Neural progenitor cell (in vitro differentiated cells): ENCODE data around the gene DNAJC21. TPM values are rescaled to one million over a fixed set of nuclear protein-coding genes. Genes with fewer than 3 reads are reported as not detected.

ENCODE experiments used
- DNase-seq: peaks from one replicate; pipeline ENCODE4 v3.0.0-alpha.2; 2016; ENCODE audit warnings: low spot score
- H2AFZ ChIP-seq: fragments of 200-600 bp; sonication (generic); replicated peaks from 2 replicates; pipeline ENCODE4 v1.6.1; 2016; ENCODE audit warnings: antibody characterized with exemption
- H3F3A ChIP-seq: fragments of 200-600 bp; sonication (generic); 2 replicates; pipeline ENCODE4 v1.6.1; 2016; ENCODE audit warnings: antibody characterized with exemption, low read depth
- H3K27ac ChIP-seq: fragments of 200-600 bp; sonication (generic); 2 replicates; pipeline ENCODE4 v1.5.1; 2016; ENCODE audit warnings: mild to moderate bottlenecking
- H3K27me3 ChIP-seq: fragments of 200-600 bp; sonication (generic); 2 replicates; pipeline ENCODE4 v1.6.1; 2016; ENCODE audit warnings: mild to moderate bottlenecking, moderate library complexity
- H3K36me3 ChIP-seq: fragments of 200-600 bp; sonication (generic); 2 replicates; pipeline ENCODE4 v1.5.1; 2016
- H3K4me1 ChIP-seq: fragments of 200-600 bp; sonication (generic); 2 replicates; pipeline ENCODE4 v1.6.1; 2016; ENCODE audit warnings: mixed run types
- H3K4me2 ChIP-seq: fragments of 200-600 bp; sonication (generic); 2 replicates; pipeline ENCODE4 v1.6.1; 2016
- H3K4me3 ChIP-seq: fragments of 200-600 bp; sonication (generic); 2 replicates; pipeline ENCODE4 v1.5.1; 2016
- H3K79me2 ChIP-seq: fragments of 200-600 bp; sonication (generic); 2 replicates; pipeline ENCODE4 v1.6.1; 2016; ENCODE audit warnings: low read depth
- H3K9ac ChIP-seq: fragments of 200-600 bp; sonication (generic); 2 replicates; pipeline ENCODE4 v1.6.1; 2016
- H3K9me3 ChIP-seq: fragments of 200-600 bp; sonication (generic); 2 replicates; pipeline ENCODE4 v1.5.1; 2016; ENCODE audit warnings: low read depth
- H4K20me1 ChIP-seq: fragments of 200-600 bp; sonication (generic); 2 replicates; pipeline ENCODE4 v1.6.1; 2016; ENCODE audit warnings: low read depth
- H3K27ac Mint-ChIP-seq: 3 replicates; pipeline ENCODE4 v1.8.0; 2021; ENCODE audit warnings: mixed read lengths
- H3K27me3 Mint-ChIP-seq: 2 replicates; pipeline ENCODE4 v1.8.0; 2022; ENCODE audit warnings: low read depth, mild to moderate bottlenecking, inconsistent platforms, moderate library complexity, mixed read lengths; ENCODE audit not compliant: insufficient read depth
- H3K36me3 Mint-ChIP-seq: 3 replicates; pipeline ENCODE4 v1.8.0; 2021; ENCODE audit warnings: mixed read lengths
- H3K4me1 Mint-ChIP-seq: 3 replicates; pipeline ENCODE4 v1.8.0; 2021; ENCODE audit warnings: mixed read lengths
- H3K4me3 Mint-ChIP-seq: 3 replicates; pipeline ENCODE4 v1.8.0; 2021; ENCODE audit warnings: mild to moderate bottlenecking, moderate library complexity, mixed read lengths
- H3K9me3 Mint-ChIP-seq: 3 replicates; pipeline ENCODE4 v1.8.0; 2020; ENCODE audit warnings: mixed read lengths
- CTCF ChIP-seq: fragments of 200-600 bp; sonication (generic); IDR thresholded peaks from 2 replicates; pipeline ENCODE4 v1.5.1; 2017; ENCODE audit warnings: antibody characterized with exemption, mild to moderate bottlenecking
- EZH2 ChIP-seq: fragments of 200-600 bp; sonication (generic); IDR thresholded peaks from 2 replicates; pipeline ENCODE4 v1.6.1; 2017; ENCODE audit warnings: antibody characterized with exemption, mild to moderate bottlenecking, moderate library complexity
- EZH2phosphoT487 ChIP-seq: fragments of 200-600 bp; sonication (generic); IDR thresholded peaks from 2 replicates; pipeline ENCODE4 v1.6.1; 2017; ENCODE audit warnings: antibody characterized with exemption
- total RNA-seq: library from RNA; depleted of rRNA; stranded (reverse); fragments of >200 nt; gene quantifications from 2 replicates; pipeline ENCODE4 v1.2.3, GENCODE V29; 2015; ENCODE audit warnings: low replicate concordance

DNAJC21 gene
- total RNA-seq, 1 donor from 2014 or later = 52.8 TPM

DNA sequence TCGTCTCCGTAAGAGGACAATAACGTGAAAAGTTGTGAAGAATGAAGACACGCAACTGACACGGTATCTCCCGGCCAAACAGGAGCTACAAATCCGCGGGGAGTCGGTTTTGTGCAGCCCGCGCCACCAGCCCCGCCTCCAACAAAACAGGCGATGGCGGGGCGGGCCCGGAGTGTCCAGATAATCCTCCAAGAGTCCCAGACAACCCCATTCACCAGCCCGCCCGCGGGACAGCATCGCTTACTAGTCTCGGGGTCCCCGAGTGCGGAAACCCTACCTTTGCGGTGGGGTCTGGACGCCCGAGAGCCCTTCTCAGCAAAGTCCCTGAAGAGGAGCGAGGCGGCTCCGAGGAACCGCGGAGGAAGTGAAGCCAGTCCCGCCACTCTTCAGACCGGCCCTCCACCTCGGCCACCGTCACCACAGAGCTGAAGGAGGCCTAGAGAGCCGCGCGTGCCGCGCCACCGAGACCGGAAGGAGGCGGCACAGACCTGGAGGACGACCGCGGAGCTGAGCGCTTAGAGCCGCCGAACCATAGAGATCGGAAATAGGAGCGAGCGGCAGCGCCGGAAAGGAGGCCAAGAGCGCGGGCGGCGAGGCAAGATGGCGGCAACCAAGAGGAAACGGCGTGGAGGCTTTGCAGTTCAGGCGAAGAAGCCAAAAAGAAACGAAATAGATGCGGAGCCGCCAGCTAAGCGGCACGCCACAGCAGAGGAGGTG is 14.1 kb upstream of the DNAJC21 start, which contains the start of the genes BRIX1 and RAD1:
Gene BRIX1 (plus strand): TSS at position 573 of the 717 bp plus-strand sequence. CDS start 28 bp downstream, at position 601.
Gene RAD1 (minus strand): TSS at position 366 of the 717 bp plus-strand sequence. CDS start 612 bp downstream, outside the sequence.
- Mint-ChIP-seq H3K4me3 (no peak within 1 kb of the TSS), H3K9me3 (no peaks in the 10 kb centered on the region), H3K4me1 (peaks cover 21% of the 10 kb centered on the region), H3K27me3 (peaks cover 5% of the 10 kb centered on the region), H3K36me3 (peaks cover 12% of the 10 kb centered on the region), H3K27ac (no peak within 1 kb of the TSS)
- no peaks in the 10 kb centered on the region for H3K9me3 ChIP-seq
- peak within 1 kb of the TSS; percentile 81 for H3K4me3 ChIP-seq
- peak within 1 kb of the TSS; percentile 90 for H3K9ac ChIP-seq
- H3K27me3 ChIP-seq = no peaks in the 10 kb centered on the region
- H3K27ac ChIP-seq = peak within 1 kb of the TSS; percentile 87
- H3K79me2 ChIP-seq = peaks cover 85% of the 10 kb centered on the region
- peak; percentile 23 for TF ChIP-seq CTCF
- no peak for TF ChIP-seq EZH2phosphoT487
- H3K4me1 ChIP-seq = peaks cover 17% of the 10 kb centered on the region
- peaks cover 4% of the 10 kb centered on the region for H4K20me1 ChIP-seq
- peak; percentile 97 for DNase-seq
- peaks cover 8% of the 10 kb centered on the region for H3F3A ChIP-seq
- peaks cover 24% of the 10 kb centered on the region for H3K36me3 ChIP-seq
- H3K4me2 ChIP-seq = peak within 1 kb of the TSS; percentile 99
- peak within 1 kb of the TSS; percentile 94 for H2AFZ ChIP-seq

- H2AFZ ChIP-seq = peak overlapping the region; percentile 69
- H3K36me3 ChIP-seq = peaks cover 29% of the 10 kb centered on the region
- H3K4me1 ChIP-seq = peaks cover 17% of the 10 kb centered on the region
- no peak overlapping the region for H3K27ac Mint-ChIP-seq
- no peaks in the 10 kb centered on the region for H3K9me3 Mint-ChIP-seq
- H3K79me2 ChIP-seq = peaks cover 90% of the 10 kb centered on the region
- TF ChIP-seq EZH2 = no peak
- TF ChIP-seq EZH2phosphoT487 = no peak
- no peak for TF ChIP-seq CTCF
- peaks cover 14% of the 10 kb centered on the region for H3K36me3 Mint-ChIP-seq
- peaks cover 8% of the 10 kb centered on the region for H3F3A ChIP-seq
- peaks cover 21% of the 10 kb centered on the region for H3K4me1 Mint-ChIP-seq
- no peak overlapping the region for H3K4me3 Mint-ChIP-seq
- H3K9me3 ChIP-seq = no peaks in the 10 kb centered on the region
- peak overlapping the region; percentile 99 for H3K4me2 ChIP-seq
- H3K27me3 ChIP-seq = no peaks in the 10 kb centered on the region
- DNase-seq = no peak
- peak overlapping the region; percentile 81 for H3K4me3 ChIP-seq
- peaks cover 4% of the 10 kb centered on the region for H4K20me1 ChIP-seq
- peaks cover 6% of the 10 kb centered on the region for H3K27me3 Mint-ChIP-seq
- H3K27ac ChIP-seq = peak overlapping the region; percentile 81
- H3K9ac ChIP-seq = peak overlapping the region; percentile 90
These were observed 13.5 kb upstream of the DNAJC21 start for GRCh38 chr5:34915856-34916192.

DNA sequence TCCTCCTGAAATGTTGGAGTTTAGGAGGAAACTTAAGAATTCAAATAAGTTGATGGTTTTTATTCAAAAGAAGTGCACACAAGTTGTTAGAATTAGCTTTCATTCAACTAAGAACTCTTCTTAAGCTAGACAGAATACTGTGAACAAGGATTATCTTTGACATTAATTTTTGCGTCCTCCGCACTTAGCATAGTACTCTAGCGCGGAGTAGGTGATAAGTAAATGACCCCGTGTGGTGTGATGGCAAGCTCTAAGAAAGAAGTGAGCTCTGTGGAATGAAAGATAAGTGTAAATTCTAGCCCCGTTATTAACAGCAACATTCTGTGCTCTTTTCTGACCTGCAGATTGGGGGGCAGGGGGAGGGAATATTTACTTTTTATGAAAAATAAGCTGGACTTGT is 12.8 kb upstream of the DNAJC21 start:
- H3K4me3 ChIP-seq = peak overlapping the region; percentile 81
- H4K20me1 ChIP-seq = peaks cover 4% of the 10 kb centered on the region
- H3K36me3 ChIP-seq = peaks cover 25% of the 10 kb centered on the region
- H3K4me3 Mint-ChIP-seq = no peak overlapping the region
- TF ChIP-seq CTCF (no peak), EZH2phosphoT487 (no peak), EZH2 (no peak)
- H3K9me3 Mint-ChIP-seq = no peaks in the 10 kb centered on the region
- no peaks in the 10 kb centered on the region for H3K9me3 ChIP-seq
- H3K4me2 ChIP-seq = peak overlapping the region; percentile 99
- no peak overlapping the region for H3K27ac ChIP-seq
- no peak overlapping the region for H2AFZ ChIP-seq
- peak overlapping the region; percentile 90 for H3K9ac ChIP-seq
- peaks cover 97% of the 10 kb centered on the region for H3K79me2 ChIP-seq
- H3K36me3 Mint-ChIP-seq = peaks cover 9% of the 10 kb centered on the region
- H3K4me1 Mint-ChIP-seq = peaks cover 21% of the 10 kb centered on the region
- H3F3A ChIP-seq = peaks cover 8% of the 10 kb centered on the region
- no peak overlapping the region for H3K27ac Mint-ChIP-seq
- H3K27me3 Mint-ChIP-seq = peaks cover 9% of the 10 kb centered on the region
- H3K4me1 ChIP-seq = peaks cover 17% of the 10 kb centered on the region
- no peaks in the 10 kb centered on the region for H3K27me3 ChIP-seq
- DNase-seq = no peak
